Naive B cell (primary cell): Measurements from ENCODE around the gene LRRC4C. TPM values are rescaled to one million over a fixed set of nuclear protein-coding genes. Genes with fewer than 3 reads are reported as not detected.
"Not testable (repeated sequence)": the region's sequence is repeated elsewhere in the genome, so short reads cannot be mapped to it uniquely, and the experiment has no call there.

ENCODE experiments used
- ATAC-seq, 2 donors: fragments of 150-1000 bp; cut with Tn5 transposase; 2 replicates each; pipeline ENCODE4 v1.10.0; 2021; ENCODE audit warnings: low read depth in 2 of 2, mild to moderate bottlenecking in 2 of 2, moderate library complexity in 2 of 2
- DNase-seq: peaks from one replicate; pipeline ENCODE4 v3.0.0; 2022
- H3K27ac Mint-ChIP-seq, 6 donors: one replicate each; pipeline ENCODE4 v1.8.0; 2020 to 2022; ENCODE audit warnings: mild to moderate bottlenecking in 6 of 6, mixed read lengths in 6 of 6, moderate library complexity in 5 of 6, inconsistent platforms in 2 of 6
- H3K27me3 Mint-ChIP-seq, 3 donors: one replicate each; pipeline ENCODE4 v1.8.0; 2021 to 2022; ENCODE audit warnings: mixed read lengths in 3 of 3, mild to moderate bottlenecking in 1 of 3
- H3K36me3 Mint-ChIP-seq, 2 donors: one replicate each; pipeline ENCODE4 v1.8.0; 2020 to 2022; ENCODE audit warnings: mixed read lengths in 2 of 2, inconsistent platforms in 1 of 2, mild to moderate bottlenecking in 1 of 2
- H3K4me1 Mint-ChIP-seq, 3 donors: one replicate each; pipeline ENCODE4 v1.8.0; 2020 to 2022; ENCODE audit warnings: mixed read lengths in 3 of 3, inconsistent platforms in 1 of 3, mild to moderate bottlenecking in 1 of 3, moderate library complexity in 1 of 3
- H3K4me3 Mint-ChIP-seq, 8 donors: one replicate each; pipeline ENCODE4 v1.8.0; 2020 to 2022; ENCODE audit warnings: mild to moderate bottlenecking in 8 of 8, mixed read lengths in 8 of 8, moderate library complexity in 8 of 8, inconsistent platforms in 2 of 8
- H3K9me3 Mint-ChIP-seq, 7 donors: one replicate each; pipeline ENCODE4 v1.8.0; 2020 to 2022; ENCODE audit warnings: mixed read lengths in 7 of 7, mild to moderate bottlenecking in 5 of 7, inconsistent platforms in 2 of 7, moderate library complexity in 1 of 7
- polyA plus RNA-seq, 6 donors: library from polyadenylated mRNA; unstranded; fragments of 300-500 nt; fragmentation: Illumina TruSeq; gene quantifications; one replicate each; pipeline ENCODE4 v1.2.3, GENCODE V29; 2021; ENCODE audit warnings: low read depth in 6 of 6

Gene LRRC4C
- polyA plus RNA-seq, 6 donors from 2014 or later = not detected

DNA sequence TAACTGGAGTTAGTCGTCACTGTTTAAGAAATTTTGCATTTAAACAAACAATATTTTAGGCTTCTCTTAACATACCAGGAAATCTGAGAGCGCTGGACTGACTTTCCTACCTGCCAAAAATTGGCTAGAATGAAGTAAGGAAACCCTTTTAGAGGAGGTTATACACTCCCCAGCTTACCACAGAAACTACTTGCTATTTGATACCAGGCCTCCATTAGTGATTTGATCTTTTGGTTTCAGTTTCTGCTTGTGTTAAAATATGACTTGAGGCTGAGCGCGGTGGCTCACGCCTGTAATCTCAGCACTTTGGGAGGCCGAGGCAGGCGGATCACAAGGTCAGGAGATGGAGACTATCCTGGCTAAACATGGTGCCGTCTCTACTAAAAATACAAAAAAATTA is 419.9 kb downstream of the LRRC4C start:
- no peak for DNase-seq
- no peaks in the 10 kb centered on the region for H3K36me3 Mint-ChIP-seq
- ATAC-seq = no peak
- peak overlapping the region in 1 of 6 donors; percentile 53 for H3K27ac Mint-ChIP-seq
- H3K27me3 Mint-ChIP-seq = no peaks in the 10 kb centered on the region
- no peaks in the 10 kb centered on the region for H3K4me1 Mint-ChIP-seq
- no peak overlapping the region for H3K4me3 Mint-ChIP-seq
- peaks cover 0 to 14% (median 3%) of the 10 kb centered on the region in 7 donors for H3K9me3 Mint-ChIP-seq

DNA sequence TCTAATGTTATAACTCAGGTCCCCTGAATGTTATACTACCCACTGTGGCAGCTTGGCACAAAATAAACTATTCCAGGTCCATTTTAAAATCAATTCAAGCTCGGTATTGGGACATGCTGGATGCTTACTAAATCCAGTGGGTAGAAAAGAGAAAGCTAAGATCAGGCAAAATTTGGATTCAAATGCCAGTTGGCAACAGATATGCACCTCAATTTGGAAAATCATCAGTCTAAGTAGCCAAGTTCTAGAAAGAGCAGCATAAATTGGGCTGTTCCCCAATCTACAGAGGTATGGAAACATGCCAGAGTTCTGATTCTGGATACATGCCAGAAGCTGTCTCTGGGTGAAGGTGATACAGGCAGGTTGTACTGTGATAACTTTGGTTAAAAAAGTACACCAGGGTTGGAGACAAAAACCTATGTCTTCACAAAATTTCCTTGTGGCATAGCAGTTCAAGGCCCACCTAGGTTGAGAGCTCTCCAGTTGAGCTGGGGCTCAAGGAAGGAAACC is 427.8 kb downstream of the LRRC4C start:
- Mint-ChIP-seq H3K4me3 (no peak overlapping the region), H3K9me3 (peaks cover 0 to 4% (median 2%) of the 10 kb centered on the region in 7 donors)
- no peak for ATAC-seq

DNA sequence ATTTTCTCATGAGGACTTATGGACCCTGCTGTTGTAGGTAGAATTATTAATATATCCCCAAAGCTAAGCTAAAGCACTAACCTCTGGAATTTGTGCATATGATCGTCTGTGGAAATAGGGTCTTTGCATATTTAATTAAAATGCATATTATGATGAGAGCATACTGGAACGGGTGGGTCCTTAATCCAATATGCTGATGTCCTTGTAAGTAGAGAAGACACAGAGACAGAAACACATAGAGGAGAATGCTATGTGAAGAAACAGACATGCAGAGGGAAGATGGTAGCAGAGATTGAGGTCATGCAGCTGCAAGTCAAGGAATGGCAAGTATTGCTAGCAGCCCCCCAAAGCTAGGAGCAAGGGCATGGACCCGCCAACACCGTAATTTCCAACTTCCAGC is 439.2 kb downstream of the LRRC4C start:
- Mint-ChIP-seq H3K36me3 (no peaks in the 10 kb centered on the region), H3K27me3 (no peaks in the 10 kb centered on the region), H3K27ac (no peak overlapping the region), H3K9me3 (peaks cover 0 to 18% (median 5%) of the 10 kb centered on the region in 7 donors), H3K4me1 (no peaks in the 10 kb centered on the region), H3K4me3 (no peak overlapping the region)
- ATAC-seq = no peak
- DNase-seq = no peak

More for the DNA sequence above, 427.8 kb downstream of the LRRC4C start:
- Mint-ChIP-seq H3K36me3 (no peaks in the 10 kb centered on the region), H3K27me3 (no peaks in the 10 kb centered on the region), H3K4me1 (no peaks in the 10 kb centered on the region), H3K27ac (no peak overlapping the region)
- DNase-seq = no peak

DNA sequence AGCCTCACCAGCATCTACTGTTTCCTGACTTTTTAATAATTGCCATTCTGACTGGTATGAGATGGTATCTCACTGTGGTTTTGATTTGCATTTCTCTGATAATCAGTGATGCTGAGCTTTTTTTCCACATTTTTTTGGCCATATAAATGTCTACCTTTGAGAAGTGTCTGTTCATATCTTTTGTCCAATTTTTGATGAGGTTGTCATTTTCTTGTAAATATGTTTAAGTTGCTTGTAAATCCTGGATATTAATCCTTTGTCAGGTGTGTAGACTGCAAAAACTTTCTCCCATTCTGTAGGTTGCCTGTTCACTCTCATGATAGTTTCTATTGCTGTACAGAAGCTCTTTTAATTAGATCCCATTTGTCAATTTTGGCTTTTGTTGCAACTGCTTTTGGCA is 439.8 kb downstream of the LRRC4C start:
- H3K4me1 Mint-ChIP-seq, H3K27ac Mint-ChIP-seq, DNase-seq, H3K27me3 Mint-ChIP-seq, H3K36me3 Mint-ChIP-seq, H3K4me3 Mint-ChIP-seq, ATAC-seq: not testable (repeated sequence)
- peaks cover 0 to 18% (median 5%) of the 10 kb centered on the region in 7 donors for H3K9me3 Mint-ChIP-seq

DNA sequence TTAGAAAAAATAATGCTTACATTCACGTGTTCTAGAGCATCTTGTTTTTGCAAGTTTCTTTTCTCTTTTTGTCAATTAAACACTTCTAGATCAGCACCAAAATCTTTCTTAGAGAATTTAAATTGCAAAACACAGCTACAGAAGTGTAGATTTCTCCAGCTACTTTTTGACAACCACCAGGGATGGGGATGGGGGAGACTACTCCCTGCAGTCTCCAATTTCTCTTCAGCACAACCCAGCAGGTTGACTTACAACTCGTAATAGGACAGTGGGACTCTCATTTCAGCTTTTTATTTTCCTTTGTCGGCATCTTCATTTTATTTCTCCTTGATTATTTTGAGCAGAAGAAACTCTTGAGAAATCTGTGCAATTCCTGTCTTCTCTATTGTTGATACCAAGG is 441.2 kb downstream of the LRRC4C start:
- Mint-ChIP-seq H3K27me3 (no peaks in the 10 kb centered on the region), H3K27ac (no peak overlapping the region), H3K4me3 (no peak overlapping the region), H3K9me3 (peaks cover 0 to 12% (median 5%) of the 10 kb centered on the region in 7 donors), H3K4me1 (no peaks in the 10 kb centered on the region), H3K36me3 (no peaks in the 10 kb centered on the region)
- no peak for ATAC-seq
- DNase-seq = no peak

DNA sequence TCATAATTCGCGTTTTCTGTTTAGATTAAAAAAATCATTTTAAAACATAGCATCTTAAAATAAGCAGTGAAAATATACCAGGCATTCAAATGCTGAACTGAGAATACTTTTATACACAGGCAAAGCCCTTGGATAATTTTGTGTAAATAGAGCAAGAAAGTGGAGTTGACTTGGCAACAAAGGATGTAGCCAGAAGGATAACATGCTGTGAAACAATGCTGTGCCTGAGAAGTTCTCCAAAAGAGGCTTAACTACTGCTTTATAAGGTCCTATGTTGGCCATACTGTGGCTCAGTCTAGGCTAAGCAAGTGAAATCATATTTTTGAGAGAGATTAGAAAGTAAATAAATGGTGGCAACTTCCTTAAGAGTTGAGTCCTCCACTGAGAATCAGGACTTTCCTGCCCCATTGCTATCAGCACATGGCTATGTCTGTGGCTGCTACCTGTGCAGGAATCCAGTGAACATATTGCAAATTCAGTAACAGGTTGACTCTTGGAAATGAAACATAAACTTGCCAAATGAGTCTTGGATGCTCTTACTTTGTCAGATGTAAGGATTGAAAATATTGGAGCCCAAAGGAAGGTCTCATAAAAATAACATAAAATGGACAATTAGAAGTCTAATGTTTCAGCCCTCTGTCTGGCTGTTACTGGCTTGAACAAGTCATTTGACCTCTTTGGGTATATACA is 448.9 kb downstream of the LRRC4C start:
- no peak for DNase-seq
- ATAC-seq = no peak
- Mint-ChIP-seq H3K27me3 (no peaks in the 10 kb centered on the region), H3K4me1 (no peaks in the 10 kb centered on the region), H3K4me3 (no peak overlapping the region), H3K27ac (no peak overlapping the region), H3K9me3 (peaks cover 0 to 8% (median 4%) of the 10 kb centered on the region in 7 donors), H3K36me3 (no peaks in the 10 kb centered on the region)

DNA sequence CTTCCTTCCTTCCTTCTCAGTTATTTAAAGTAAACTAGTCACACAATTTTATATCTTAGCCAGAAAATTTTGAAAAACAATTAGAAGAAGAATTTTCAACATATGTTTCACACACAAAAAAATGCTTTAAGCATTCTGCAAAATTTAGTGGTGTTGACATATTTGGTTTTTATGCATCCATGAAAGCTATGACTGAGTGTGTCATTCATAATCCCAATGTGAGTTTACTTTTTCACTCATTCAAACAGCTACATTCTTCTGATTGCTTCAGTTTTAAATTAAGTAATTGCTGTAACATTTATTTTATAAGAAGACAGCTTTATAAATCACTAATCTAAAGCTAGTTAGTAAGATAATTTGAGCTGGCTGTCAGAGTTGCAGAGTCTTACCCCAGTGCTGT is 453.5 kb downstream of the LRRC4C start:
- no peak for ATAC-seq
- no peaks in the 10 kb centered on the region for H3K4me1 Mint-ChIP-seq
- no peak overlapping the region for H3K4me3 Mint-ChIP-seq
- no peak for DNase-seq
- no peaks in the 10 kb centered on the region for H3K27me3 Mint-ChIP-seq
- H3K36me3 Mint-ChIP-seq = no peaks in the 10 kb centered on the region
- H3K27ac Mint-ChIP-seq = no peak overlapping the region
- H3K9me3 Mint-ChIP-seq = peaks cover 2 to 15% (median 5%) of the 10 kb centered on the region in 7 donors

DNA sequence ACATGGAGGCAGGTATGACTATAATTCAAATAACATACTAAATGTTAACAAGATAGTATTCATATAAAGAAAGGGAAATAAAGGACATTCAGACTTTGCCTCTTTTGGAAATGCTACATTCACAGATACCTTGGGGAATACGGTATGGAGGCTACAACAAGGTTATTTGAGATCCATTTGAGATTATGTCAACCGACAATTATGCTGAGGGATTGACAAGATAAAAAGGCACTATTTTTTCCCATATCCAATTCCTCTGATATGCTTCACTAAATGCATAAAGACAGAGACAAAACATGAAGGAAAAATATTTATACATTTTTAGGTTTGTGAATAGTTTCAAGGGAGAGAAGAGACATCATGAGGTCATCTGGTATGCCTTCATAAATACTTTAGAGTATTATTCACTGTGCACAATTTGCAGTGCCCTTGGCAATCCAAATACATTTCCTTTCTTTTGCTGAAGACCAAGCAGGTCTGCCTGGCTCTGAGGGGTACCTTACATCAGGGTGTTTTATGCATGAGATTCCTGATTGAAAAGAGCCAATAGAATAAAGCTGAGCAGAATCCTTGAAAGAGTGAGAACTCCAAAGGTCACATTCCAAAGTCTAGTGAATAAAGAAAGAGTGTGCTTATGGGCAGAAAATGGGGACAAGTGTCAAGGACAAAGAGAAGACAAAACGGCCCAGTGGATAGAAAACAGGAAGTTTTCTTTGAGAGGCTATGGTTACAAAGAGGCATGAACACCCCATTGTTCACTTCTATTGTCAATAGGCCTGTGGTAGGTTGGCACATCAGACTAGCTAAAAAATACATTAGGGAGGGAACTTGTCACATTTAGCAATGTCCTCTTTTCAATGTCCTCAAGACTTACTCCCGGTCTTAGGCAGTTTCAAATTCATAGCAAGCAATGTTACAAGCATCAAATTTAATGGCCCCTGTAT is 455.8 kb downstream of the LRRC4C start:
- ATAC-seq (no peak), DNase-seq (no peak)
- H3K4me1 Mint-ChIP-seq = no peaks in the 10 kb centered on the region
- no peak overlapping the region for H3K27ac Mint-ChIP-seq
- no peak overlapping the region for H3K4me3 Mint-ChIP-seq
- no peaks in the 10 kb centered on the region for H3K27me3 Mint-ChIP-seq
- H3K36me3 Mint-ChIP-seq = no peaks in the 10 kb centered on the region
- H3K9me3 Mint-ChIP-seq = peaks cover 2 to 15% (median 8%) of the 10 kb centered on the region in 7 donors

DNA sequence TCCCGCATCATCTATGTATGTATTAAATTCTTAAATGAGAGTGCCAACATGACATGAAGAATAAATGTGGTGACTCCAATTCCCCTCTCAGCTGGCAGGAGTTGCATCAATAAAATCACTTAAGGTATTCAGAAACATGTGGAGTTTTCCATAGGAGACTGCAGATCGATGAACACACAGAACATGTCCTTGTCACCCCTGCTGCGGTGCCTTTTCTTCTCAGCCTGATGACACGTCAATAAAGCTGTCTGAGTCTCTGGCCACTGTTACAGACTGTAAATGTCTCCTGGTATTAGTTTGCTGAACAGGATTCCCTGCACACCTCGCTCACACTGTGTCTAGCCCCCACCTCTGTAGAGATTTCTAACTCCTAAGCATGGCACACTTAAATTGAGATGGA is 460.5 kb downstream of the LRRC4C start:
- Mint-ChIP-seq H3K27me3 (no peaks in the 10 kb centered on the region), H3K27ac (no peak overlapping the region), H3K36me3 (no peaks in the 10 kb centered on the region), H3K4me1 (no peaks in the 10 kb centered on the region), H3K9me3 (peaks cover 0 to 19% (median 3%) of the 10 kb centered on the region in 7 donors), H3K4me3 (no peak overlapping the region)
- ATAC-seq (no peak), DNase-seq (no peak)

DNA sequence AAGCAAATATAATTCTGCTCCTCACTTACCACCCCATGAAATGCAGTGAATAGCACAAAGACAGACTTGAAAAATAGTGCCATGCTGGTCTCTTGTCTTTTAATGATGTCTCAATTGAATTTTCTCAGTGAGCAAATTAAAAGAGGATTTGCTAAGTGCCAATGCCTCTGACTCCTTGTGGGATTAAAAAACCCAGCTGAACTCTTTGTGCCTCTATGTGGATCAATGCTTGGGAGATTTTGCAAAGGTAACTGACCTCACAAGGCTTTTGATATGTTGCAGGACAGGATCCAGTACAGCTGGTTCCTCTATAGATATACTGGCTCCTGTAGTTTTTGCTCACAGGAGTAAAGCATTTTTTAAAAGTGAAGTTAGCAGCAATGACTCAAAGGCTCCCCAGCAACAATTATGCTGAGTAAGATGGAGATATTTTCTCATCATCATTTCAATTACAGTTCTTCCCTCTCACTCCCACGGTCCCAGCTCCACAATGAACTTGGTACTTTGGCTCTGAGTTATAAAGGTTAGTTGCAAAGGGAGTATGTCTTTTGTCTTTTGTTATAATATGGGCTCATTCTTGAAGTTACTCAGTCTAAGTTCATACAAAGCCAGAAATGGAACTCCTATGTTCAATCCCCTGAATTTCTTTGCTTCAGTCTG is 471.5 kb downstream of the LRRC4C start:
- H3K27ac Mint-ChIP-seq = no peak overlapping the region
- DNase-seq = no peak

DNA sequence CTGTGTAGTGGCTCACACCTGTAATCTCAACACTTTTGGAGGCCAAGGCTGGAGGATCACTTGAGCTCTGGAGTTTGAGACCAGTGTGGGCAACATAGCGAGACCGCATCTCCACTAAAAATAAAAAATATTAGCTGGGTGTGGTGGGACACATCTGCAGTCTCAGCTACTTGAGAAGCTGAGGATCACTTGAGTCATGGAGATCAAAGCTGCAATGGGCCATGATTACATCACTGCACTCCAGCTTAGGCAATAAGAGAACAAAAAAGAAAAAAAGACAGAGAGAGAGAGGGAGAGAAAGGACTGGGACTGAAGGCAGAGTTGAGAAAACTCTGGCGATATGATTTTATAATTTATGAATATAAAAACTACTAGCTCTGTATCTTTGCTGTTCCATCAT is 473.1 kb downstream of the LRRC4C start:
- Mint-ChIP-seq H3K4me1 (no peaks in the 10 kb centered on the region), H3K27ac (no peak overlapping the region)

More for the DNA sequence above, 471.5 kb downstream of the LRRC4C start:
- Mint-ChIP-seq H3K4me3 (no peak overlapping the region), H3K36me3 (no peaks in the 10 kb centered on the region), H3K27me3 (no peaks in the 10 kb centered on the region), H3K9me3 (peaks cover 0 to 20% (median 9%) of the 10 kb centered on the region in 7 donors), H3K4me1 (no peaks in the 10 kb centered on the region)
- ATAC-seq = no peak

DNA sequence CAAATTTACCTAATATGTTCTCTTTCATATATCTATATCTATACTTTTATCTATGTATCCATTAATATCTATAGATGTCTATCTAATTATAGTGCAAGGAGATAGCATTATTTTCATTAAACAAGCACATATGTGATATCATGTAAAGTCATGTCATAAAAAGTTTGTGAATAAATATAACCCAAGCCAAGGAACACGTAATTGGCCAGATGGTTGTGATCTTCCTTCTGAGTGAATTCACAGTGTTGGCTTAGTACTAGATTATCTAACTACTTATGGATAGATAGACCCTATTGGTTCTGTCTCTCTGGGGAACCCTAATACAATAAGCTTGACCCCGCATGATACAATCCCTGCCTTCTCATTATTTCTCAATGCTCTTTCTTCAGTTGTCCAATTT is 484.4 kb downstream of the LRRC4C start:
- no peak overlapping the region for H3K4me3 Mint-ChIP-seq
- H3K9me3 Mint-ChIP-seq = peaks cover 2 to 23% (median 14%) of the 10 kb centered on the region in 7 donors
- no peaks in the 10 kb centered on the region for H3K36me3 Mint-ChIP-seq
- no peak for ATAC-seq
- no peak overlapping the region for H3K27ac Mint-ChIP-seq
- DNase-seq = no peak
- H3K27me3 Mint-ChIP-seq = no peaks in the 10 kb centered on the region
- no peaks in the 10 kb centered on the region for H3K4me1 Mint-ChIP-seq

More for the DNA sequence above, 473.1 kb downstream of the LRRC4C start:
- H3K9me3 Mint-ChIP-seq = peaks cover 0 to 20% (median 11%) of the 10 kb centered on the region in 7 donors
- ATAC-seq (no peak), DNase-seq (no peak)
- no peaks in the 10 kb centered on the region for H3K36me3 Mint-ChIP-seq
- H3K27me3 Mint-ChIP-seq = no peaks in the 10 kb centered on the region
- no peak overlapping the region for H3K4me3 Mint-ChIP-seq

DNA sequence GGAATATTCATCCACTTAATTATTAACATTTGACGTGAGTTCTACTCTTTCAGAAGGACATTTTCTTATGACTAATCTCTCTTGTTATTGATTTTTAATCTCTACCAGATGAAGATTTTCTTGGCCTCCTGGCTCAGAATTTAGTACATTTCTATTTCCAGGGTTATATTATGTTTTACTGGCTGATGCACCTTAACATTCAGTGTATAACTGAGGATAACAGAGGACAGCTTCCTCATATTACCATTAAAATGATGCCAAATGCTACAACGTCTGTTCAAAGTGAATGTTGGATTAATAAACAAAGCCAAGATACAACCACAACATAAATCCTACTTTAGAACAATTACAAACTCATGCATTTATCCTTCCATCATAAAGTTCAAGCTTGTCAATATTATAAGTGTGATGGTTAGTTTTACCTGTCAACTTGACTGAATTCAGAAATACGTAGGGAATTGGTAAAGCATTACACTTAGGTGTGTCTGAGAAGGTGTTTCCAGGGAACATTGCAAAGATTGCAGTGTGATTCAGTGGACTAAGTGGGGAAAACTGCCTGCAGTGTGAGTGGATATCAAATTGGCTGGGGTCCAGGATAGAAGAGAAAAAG is 485.2 kb downstream of the LRRC4C start:
- Mint-ChIP-seq H3K27ac (no peak overlapping the region), H3K4me3 (no peak overlapping the region), H3K36me3 (no peaks in the 10 kb centered on the region), H3K9me3 (peaks cover 2 to 27% (median 15%) of the 10 kb centered on the region in 7 donors), H3K27me3 (no peaks in the 10 kb centered on the region), H3K4me1 (no peaks in the 10 kb centered on the region)
- DNase-seq (no peak), ATAC-seq (no peak)
